Measurements from ENCODE around the gene DIABLO.
A peak's percentile ranks its signal among the peaks of the same experiment; 100 is the strongest.

Gene DIABLO

GRCh38 chr12:122171399-122171798 lies 54.5 kb downstream of the DIABLO start:
- H4K20me1 ChIP-seq (ENCODE audit: insufficient read depth, low read length) = no peaks in the 10 kb centered on the region
- no peaks in the 10 kb centered on the region for H3K36me3 ChIP-seq (replicated peaks; ENCODE audit: low read depth, low read length)
- TF ChIP-seq CTCF (IDR thresholded peaks at IDR 0.05; ENCODE audit: low read depth, low read length) (no peak), EZH2phosphoT487 (IDR thresholded peaks at IDR 0.05; ENCODE audit: low read depth) (no peak)
- H3K9ac ChIP-seq (ENCODE audit: low read length) = no peak overlapping the region
- H3K27ac ChIP-seq (ENCODE audit: low read length) = no peak overlapping the region
- H3K27me3 ChIP-seq (ENCODE audit: low read depth, low read length) = peaks cover 26% of the 10 kb centered on the region
- no peaks in the 10 kb centered on the region for H3K79me2 ChIP-seq (ENCODE audit: low read length)
- no peak overlapping the region for H3K4me2 ChIP-seq (ENCODE audit: low read length)
- H3K4me3 ChIP-seq (ENCODE audit: low read length) = no peak overlapping the region
- no peaks in the 10 kb centered on the region for H3K9me3 ChIP-seq (ENCODE audit: insufficient read depth, low read length)
- no peak overlapping the region for H2AFZ ChIP-seq (ENCODE audit: low read depth, low read length)
- peaks cover 12% of the 10 kb centered on the region for H3K4me1 ChIP-seq (ENCODE audit: low read length)

- Histone ChIP-seq H3K36me3 (replicated peaks; ENCODE audit: low read depth, low read length) (no peaks in the 10 kb centered on the region), H4K20me1 (ENCODE audit: insufficient read depth, low read length) (no peaks in the 10 kb centered on the region), H3K4me3 (ENCODE audit: low read length) (no peak overlapping the region), H3K27ac (ENCODE audit: low read length) (no peak overlapping the region), H3K9ac (ENCODE audit: low read length) (no peak overlapping the region), H3K79me2 (ENCODE audit: low read length) (no peaks in the 10 kb centered on the region), H3K27me3 (ENCODE audit: low read depth, low read length) (peaks cover 36% of the 10 kb centered on the region), H2AFZ (ENCODE audit: low read depth, low read length) (no peak overlapping the region), H3K4me1 (ENCODE audit: low read length) (peaks cover 22% of the 10 kb centered on the region), H3K9me3 (ENCODE audit: insufficient read depth, low read length) (no peaks in the 10 kb centered on the region), H3K4me2 (ENCODE audit: low read length) (no peak overlapping the region)
- TF ChIP-seq CTCF (IDR thresholded peaks at IDR 0.05; ENCODE audit: low read depth, low read length) = no peak
- no peak for TF ChIP-seq EZH2phosphoT487 (IDR thresholded peaks at IDR 0.05; ENCODE audit: low read depth)
Observed at GRCh38 chr12:122168492-122168891, 57.4 kb downstream of the DIABLO start.

GRCh38 chr12:122167356-122167925 lies 58.4 kb downstream of the DIABLO start:
- Histone ChIP-seq H3K27ac (ENCODE audit: low read length) (no peak overlapping the region), H3K9me3 (ENCODE audit: insufficient read depth, low read length) (no peaks in the 10 kb centered on the region), H2AFZ (ENCODE audit: low read depth, low read length) (no peak overlapping the region), H3K79me2 (ENCODE audit: low read length) (no peaks in the 10 kb centered on the region), H3K4me2 (ENCODE audit: low read length) (peak overlapping the region; percentile 84), H3K4me1 (ENCODE audit: low read length) (peaks cover 22% of the 10 kb centered on the region), H3K27me3 (ENCODE audit: low read depth, low read length) (peaks cover 41% of the 10 kb centered on the region), H3K4me3 (ENCODE audit: low read length) (peak overlapping the region; percentile 61), H3K36me3 (replicated peaks; ENCODE audit: low read depth, low read length) (no peaks in the 10 kb centered on the region), H4K20me1 (ENCODE audit: insufficient read depth, low read length) (no peaks in the 10 kb centered on the region), H3K9ac (ENCODE audit: low read length) (no peak overlapping the region)
- TF ChIP-seq CTCF (IDR thresholded peaks at IDR 0.05; ENCODE audit: low read depth, low read length) (no peak), EZH2phosphoT487 (IDR thresholded peaks at IDR 0.05; ENCODE audit: low read depth) (no peak)

- Histone ChIP-seq H4K20me1 (ENCODE audit: insufficient read depth, low read length) (no peaks in the 10 kb centered on the region), H3K36me3 (replicated peaks; ENCODE audit: low read depth, low read length) (no peaks in the 10 kb centered on the region), H3K79me2 (ENCODE audit: low read length) (no peaks in the 10 kb centered on the region), H3K27me3 (ENCODE audit: low read depth, low read length) (peaks cover 37% of the 10 kb centered on the region), H2AFZ (ENCODE audit: low read depth, low read length) (0 out of 2 replicates have a peak overlapping the region, but pooled peaks have one; percentile 4), H3K4me1 (ENCODE audit: low read length) (peaks cover 22% of the 10 kb centered on the region), H3K4me2 (ENCODE audit: low read length) (peak overlapping the region; percentile 84), H3K27ac (ENCODE audit: low read length) (no peak overlapping the region), H3K9ac (ENCODE audit: low read length) (no peak overlapping the region), H3K4me3 (ENCODE audit: low read length) (peak overlapping the region; percentile 61), H3K9me3 (ENCODE audit: insufficient read depth, low read length) (no peaks in the 10 kb centered on the region)
- no peak for TF ChIP-seq EZH2phosphoT487 (IDR thresholded peaks at IDR 0.05; ENCODE audit: low read depth)
Observed at GRCh38 chr12:122166422-122167349, 59.2 kb downstream of the DIABLO start.

All from OCI-LY3 (cell line).